ENCODE data around the gene SLC25A21. TPM values are rescaled to one million over a fixed set of nuclear protein-coding genes. Genes with fewer than 3 reads are reported as not detected.

SLC25A21 gene
- total RNA-seq, 2 donors from 2014 or later, result not detected

DNA sequence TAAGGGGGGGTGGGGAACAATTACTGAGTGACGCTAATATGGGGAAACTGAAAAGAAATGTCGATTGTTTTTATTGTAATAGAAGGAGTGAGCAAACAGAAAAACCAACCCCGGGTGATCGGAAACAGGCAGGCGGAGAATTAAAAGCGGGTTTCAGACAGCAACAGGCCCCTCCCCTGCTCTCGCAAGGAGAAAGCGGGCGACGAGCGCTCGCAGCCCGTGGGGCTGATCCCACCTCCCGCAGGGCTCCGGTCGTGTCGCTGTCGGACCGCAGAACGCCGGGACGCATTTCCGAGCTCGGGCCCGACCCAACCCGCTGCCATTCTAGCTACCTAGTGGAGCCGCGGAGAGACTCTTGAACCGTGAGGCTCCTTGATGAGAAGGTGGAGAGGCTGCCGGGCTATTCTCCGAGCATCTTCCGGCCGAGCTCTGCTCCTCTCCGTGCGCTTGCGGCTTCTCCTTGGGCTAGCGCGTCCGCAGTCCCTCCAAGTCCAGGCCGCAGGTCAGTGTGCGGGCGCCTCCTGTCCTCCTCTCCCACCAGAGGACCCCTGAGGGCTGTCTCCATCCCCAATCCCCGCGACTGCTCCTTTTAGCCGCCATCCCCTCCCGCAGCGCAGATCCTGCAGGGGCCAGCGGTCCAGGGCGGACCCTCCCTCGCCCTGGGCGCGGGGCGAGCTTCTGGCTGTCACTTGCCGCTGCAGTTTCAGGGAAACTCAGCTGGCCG, 514.8 kb downstream of the SLC25A21 start:
- Mint-ChIP-seq H3K9me3 (peaks cover 4% of the 10 kb centered on the region), H3K4me1 (peaks cover 16% of the 10 kb centered on the region), H3K27ac (no peak overlapping the region), H3K36me3 (ENCODE audit: low read depth) (peaks cover 17% of the 10 kb centered on the region), H3K27me3 (peaks cover 78% of the 10 kb centered on the region), H3K4me3 (peak overlapping the region; percentile 18)
- no peak for ATAC-seq (replicated peaks)

DNA sequence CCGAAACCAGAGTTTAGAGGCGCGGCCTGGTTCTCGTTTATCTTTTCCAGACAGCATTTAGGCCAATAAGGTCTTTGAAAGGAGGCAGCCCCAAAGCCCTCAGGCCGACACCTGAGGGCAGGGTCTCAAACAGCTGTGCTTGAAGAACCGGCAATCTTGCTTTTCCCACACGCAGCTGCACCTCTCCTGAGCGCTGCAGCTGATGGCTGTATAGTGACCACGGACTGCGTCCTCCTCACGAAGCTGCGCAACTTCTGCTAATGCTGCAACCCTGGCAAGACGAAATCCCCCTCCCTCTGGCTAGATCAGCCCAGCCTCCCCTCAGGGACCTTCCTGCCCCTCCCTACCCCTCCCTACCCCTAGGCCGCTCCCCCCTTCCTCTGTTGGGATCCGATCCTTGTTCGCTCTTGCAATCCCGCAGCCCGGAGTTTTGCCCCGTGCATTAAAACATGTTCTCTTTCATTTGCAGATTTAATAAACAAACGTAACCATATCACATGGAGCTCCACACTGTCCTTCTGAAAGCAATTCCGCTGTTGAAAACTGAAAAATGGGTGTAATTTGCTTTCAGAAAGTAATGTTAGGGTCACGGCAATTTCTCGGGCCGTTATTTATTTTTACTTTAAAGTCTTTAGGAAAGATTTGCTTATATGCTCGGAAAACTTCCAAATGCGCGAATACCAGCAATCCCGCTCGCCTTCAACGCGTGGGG, 515.6 kb downstream of the SLC25A21 start:
- no peak for ATAC-seq (replicated peaks)
- H3K36me3 Mint-ChIP-seq (ENCODE audit: low read depth), result peaks cover 10% of the 10 kb centered on the region
- H3K4me3 Mint-ChIP-seq, result peak overlapping the region; percentile 18
- H3K27ac Mint-ChIP-seq, result no peak overlapping the region
- peaks cover 11% of the 10 kb centered on the region for H3K4me1 Mint-ChIP-seq
- H3K27me3 Mint-ChIP-seq, result peaks cover 75% of the 10 kb centered on the region
- peaks cover 4% of the 10 kb centered on the region for H3K9me3 Mint-ChIP-seq

GRCh38 chr14:36655963-36656686, 516.3 kb downstream of the SLC25A21 start:
- Mint-ChIP-seq H3K4me1 (peaks cover 6% of the 10 kb centered on the region), H3K27me3 (peaks cover 75% of the 10 kb centered on the region), H3K9me3 (peaks cover 4% of the 10 kb centered on the region), H3K36me3 (ENCODE audit: low read depth) (peaks cover 4% of the 10 kb centered on the region), H3K4me3 (peak overlapping the region; percentile 18), H3K27ac (no peak overlapping the region)
- no peak for ATAC-seq (replicated peaks)

DNA sequence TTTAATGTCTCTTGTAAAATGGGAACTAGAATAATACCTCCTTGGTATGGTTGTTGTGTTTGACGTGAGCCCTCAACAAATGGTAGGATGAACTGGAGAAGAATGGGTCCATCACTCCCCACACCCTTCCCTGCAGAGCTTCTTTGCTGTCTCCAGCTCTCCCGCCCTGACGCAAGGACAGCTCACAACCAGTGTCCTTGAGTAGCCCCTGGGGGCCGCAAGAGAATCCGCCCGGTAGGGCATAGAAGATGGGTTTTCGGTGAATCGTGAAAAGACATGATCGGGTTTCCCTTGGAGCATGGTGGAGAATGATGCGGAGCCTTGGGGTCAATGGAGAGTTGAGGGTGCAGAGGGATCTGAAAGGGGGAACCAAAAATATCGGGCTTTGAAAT, 516.8 kb downstream of the SLC25A21 start:
- no peak for ATAC-seq (replicated peaks)
- peak overlapping the region; percentile 18 for H3K4me3 Mint-ChIP-seq
- H3K27me3 Mint-ChIP-seq, result peaks cover 74% of the 10 kb centered on the region
- peaks cover 6% of the 10 kb centered on the region for H3K4me1 Mint-ChIP-seq
- peaks cover 4% of the 10 kb centered on the region for H3K36me3 Mint-ChIP-seq (ENCODE audit: low read depth)
- peaks cover 4% of the 10 kb centered on the region for H3K9me3 Mint-ChIP-seq
- H3K27ac Mint-ChIP-seq, result no peak overlapping the region

DNA sequence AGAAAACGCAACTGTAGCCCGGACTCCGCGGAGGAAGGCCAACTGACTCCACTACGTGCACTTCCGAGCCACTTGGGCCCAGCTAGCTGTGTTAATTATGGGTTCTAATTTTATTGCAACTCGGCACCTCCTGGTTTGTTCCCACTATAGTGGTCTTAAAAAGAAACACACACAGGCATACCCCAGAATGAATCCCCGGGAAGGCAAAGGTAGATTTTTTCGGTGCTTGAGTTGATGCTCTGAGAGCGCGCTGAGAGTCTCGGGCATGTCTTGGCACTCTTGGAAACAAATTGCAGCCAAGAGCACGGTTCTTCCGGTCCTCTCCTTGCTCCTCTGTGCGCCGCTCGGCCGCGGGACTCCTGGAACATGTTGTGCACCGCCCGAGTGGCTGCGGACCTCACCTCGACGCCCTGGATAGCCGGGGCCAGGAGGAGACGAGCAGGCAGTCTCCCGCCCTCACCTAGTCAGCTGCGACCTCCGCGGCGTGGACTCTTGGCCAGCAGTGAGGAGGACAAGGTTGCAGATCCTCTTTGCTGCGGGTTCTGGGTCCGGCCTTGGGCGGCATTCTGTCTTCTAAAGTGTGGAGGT, 517.5 kb downstream of the SLC25A21 start:
- Mint-ChIP-seq H3K27me3 (peaks cover 74% of the 10 kb centered on the region), H3K9me3 (peaks cover 4% of the 10 kb centered on the region), H3K4me3 (no peak overlapping the region), H3K27ac (no peak overlapping the region), H3K4me1 (peaks cover 6% of the 10 kb centered on the region), H3K36me3 (ENCODE audit: low read depth) (peaks cover 4% of the 10 kb centered on the region)
- ATAC-seq (replicated peaks), result no peak

GRCh38 chr14:36653962-36654793, 518.2 kb downstream of the SLC25A21 start:
- Mint-ChIP-seq H3K27me3 (peaks cover 73% of the 10 kb centered on the region), H3K4me3 (no peak overlapping the region), H3K9me3 (peaks cover 2% of the 10 kb centered on the region), H3K36me3 (ENCODE audit: low read depth) (peaks cover 3% of the 10 kb centered on the region), H3K27ac (no peak overlapping the region), H3K4me1 (peaks cover 4% of the 10 kb centered on the region)
- ATAC-seq (replicated peaks), result no peak

DNA sequence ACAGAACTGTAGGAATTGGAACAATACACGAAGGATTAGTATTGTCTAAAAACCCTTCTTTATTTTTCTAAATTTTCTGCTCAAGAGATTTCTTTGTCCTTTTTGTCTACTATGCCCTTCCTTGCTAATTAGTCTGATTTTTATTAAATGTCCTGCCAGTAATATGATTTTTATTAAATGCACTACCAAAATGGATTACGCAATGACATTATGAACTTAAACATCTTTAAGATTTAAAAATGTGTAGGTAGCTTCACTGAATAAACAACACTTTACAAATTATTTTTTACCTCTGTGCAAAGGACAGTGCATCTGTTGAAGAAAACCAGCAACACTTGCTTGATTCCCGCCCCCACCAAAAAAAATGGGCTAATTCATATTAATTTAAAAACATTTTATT, 519.0 kb downstream of the SLC25A21 start:
- Mint-ChIP-seq H3K36me3 (ENCODE audit: low read depth) (peaks cover 1% of the 10 kb centered on the region), H3K9me3 (no peaks in the 10 kb centered on the region), H3K27ac (no peak overlapping the region), H3K4me1 (peaks cover under 1% of the 10 kb centered on the region), H3K27me3 (peaks cover 70% of the 10 kb centered on the region), H3K4me3 (no peak overlapping the region)
- no peak for ATAC-seq (replicated peaks)

- Mint-ChIP-seq H3K27me3 (peaks cover 71% of the 10 kb centered on the region), H3K4me3 (no peak overlapping the region), H3K4me1 (peaks cover 3% of the 10 kb centered on the region), H3K27ac (no peak overlapping the region), H3K9me3 (no peaks in the 10 kb centered on the region), H3K36me3 (ENCODE audit: low read depth) (peaks cover 5% of the 10 kb centered on the region)
- no peak for ATAC-seq (replicated peaks)
These were observed 519.7 kb downstream of the SLC25A21 start for GRCh38 chr14:36652542-36653201.

- peaks cover 3% of the 10 kb centered on the region for H3K4me1 Mint-ChIP-seq
- H3K27me3 Mint-ChIP-seq, result peaks cover 63% of the 10 kb centered on the region
- no peak for ATAC-seq (replicated peaks)
- no peak overlapping the region for H3K4me3 Mint-ChIP-seq
- H3K9me3 Mint-ChIP-seq, result no peaks in the 10 kb centered on the region
- peaks cover 5% of the 10 kb centered on the region for H3K36me3 Mint-ChIP-seq (ENCODE audit: low read depth)
- no peak overlapping the region for H3K27ac Mint-ChIP-seq
These were observed 522.3 kb downstream of the SLC25A21 start for GRCh38 chr14:36649872-36650650.

GRCh38 chr14:36647824-36648753, 524.3 kb downstream of the SLC25A21 start:
- peaks cover 57% of the 10 kb centered on the region for H3K27me3 Mint-ChIP-seq
- peaks cover 5% of the 10 kb centered on the region for H3K36me3 Mint-ChIP-seq (ENCODE audit: low read depth)
- H3K9me3 Mint-ChIP-seq, result no peaks in the 10 kb centered on the region
- peaks cover 3% of the 10 kb centered on the region for H3K4me1 Mint-ChIP-seq
- no peak for ATAC-seq (replicated peaks)
- no peak overlapping the region for H3K27ac Mint-ChIP-seq
- no peak overlapping the region for H3K4me3 Mint-ChIP-seq

- ATAC-seq (replicated peaks), result no peak
- peaks cover 50% of the 10 kb centered on the region for H3K27me3 Mint-ChIP-seq
These were observed 525.0 kb downstream of the SLC25A21 start for GRCh38 chr14:36647417-36647823.

More at GRCh38 chr14:36647417-36647823, 525.0 kb downstream of the SLC25A21 start:
- no peak overlapping the region for H3K27ac Mint-ChIP-seq
- peaks cover 5% of the 10 kb centered on the region for H3K36me3 Mint-ChIP-seq (ENCODE audit: low read depth)
- peaks cover 3% of the 10 kb centered on the region for H3K4me1 Mint-ChIP-seq
- no peak overlapping the region for H3K4me3 Mint-ChIP-seq
- H3K9me3 Mint-ChIP-seq, result no peaks in the 10 kb centered on the region

All from activated T-helper 17 cell treated with anti-CD3 and anti-CD28 coated beads, Interleukin-2, amount 50 U/mL, for 72 hours (primary cell).